ENCODE measurements around the gene CAMK2B.
"Not testable (repeated sequence)": the region's sequence is repeated elsewhere in the genome, so short reads cannot be mapped to it uniquely, and the experiment has no call there.

GRCh38 chr7:44171901-44172300, 153.5 kb downstream of the CAMK2B start:
- TF ChIP-seq ZNF10 (CRISPR knock-in tag; IDR thresholded peaks at IDR 0.05; ENCODE audit: borderline replicate concordance, low read depth); ZFP91 (CRISPR knock-in tag; IDR thresholded peaks at IDR 0.05; ENCODE audit: borderline replicate concordance); ZNF790 (CRISPR knock-in tag; IDR thresholded peaks at IDR 0.05; ENCODE audit: borderline replicate concordance); CTCF (CRISPR knock-in tag; IDR thresholded peaks at IDR 0.05); MAX (IDR thresholded peaks at IDR 0.05): not testable (repeated sequence)
